A673 (cell line): Measurements from ENCODE around the gene PTGES2. TPM values are rescaled to one million over a fixed set of nuclear protein-coding genes. Genes with fewer than 3 reads are reported as not detected.

Experiments
- BruUV-seq: library from RNA; stranded (reverse); fragments of 400-500 nt; replicated peaks from 2 replicates; lab custom pipeline; 2021; lab: Mats Ljungman, UMichigan
- CTCF ChIA-PET: fragments of 300-600 bp; sonication (Branson Sonifier 250); formaldehyde crosslinking; loops from one replicate; lab custom pipeline; 2022; ENCODE audit warnings: antibody characterized with exemption; lab: Charles Lee
- POLR2A ChIA-PET: fragments of 300-600 bp; sonication (Branson Sonifier 250); formaldehyde crosslinking; loops from one replicate; lab custom pipeline; 2022; ENCODE audit warnings: antibody characterized with exemption; ENCODE audit not compliant: low non-redundant PET; lab: Charles Lee
- DNase-seq: peaks from one replicate; pipeline ENCODE4 v3.0.0-alpha.2; 2015; ENCODE audit warnings: low spot score
- H3K27ac ChIP-seq: fragments of 200-600 bp; sonication (generic); 2 replicates; pipeline ENCODE4 v1.5.1; 2016; ENCODE audit warnings: mixed run types, low read depth, mild to moderate bottlenecking, mixed read lengths, antibody characterized with exemption, low read length; ENCODE audit not compliant: poor library complexity, severe bottlenecking
- H3K27me3 ChIP-seq: fragments of 200-600 bp; sonication (generic); replicated peaks from 2 replicates; pipeline ENCODE4 v1.6.1; 2017; ENCODE audit warnings: mixed run types, low read depth, mild to moderate bottlenecking, mixed read lengths, antibody characterized with exemption, low read length; ENCODE audit not compliant: insufficient read depth, poor library complexity
- H3K36me3 ChIP-seq: fragments of 200-600 bp; sonication (generic); 2 replicates; pipeline ENCODE4 v1.6.1; 2016; ENCODE audit warnings: mixed run types, mild to moderate bottlenecking, mixed read lengths, antibody characterized with exemption, low read length; ENCODE audit not compliant: insufficient read depth, poor library complexity, severe bottlenecking
- H3K4me1 ChIP-seq: fragments of 200-600 bp; sonication (generic); 2 replicates; pipeline ENCODE4 v1.6.1; 2017; ENCODE audit warnings: mixed run types, mild to moderate bottlenecking, mixed read lengths, antibody characterized with exemption, low read length; ENCODE audit not compliant: insufficient read depth, poor library complexity, severe bottlenecking
- H3K4me3 ChIP-seq: fragments of 200-600 bp; sonication (generic); 2 replicates; pipeline ENCODE4 v1.5.1; 2016; ENCODE audit warnings: low read depth, mixed run types, mild to moderate bottlenecking, mixed read lengths, low read length; ENCODE audit not compliant: poor library complexity, severe bottlenecking
- H3K9me3 ChIP-seq: fragments of 200-600 bp; sonication (generic); 2 replicates; pipeline ENCODE4 v1.6.1; 2016; ENCODE audit warnings: mixed run types, low read depth, mild to moderate bottlenecking, mixed read lengths, antibody characterized with exemption, low read length; ENCODE audit not compliant: poor library complexity, severe bottlenecking
- CTCF ChIP-seq: fragments of 300-800, 200-600 bp; sonication (generic); conservative IDR thresholded peaks from 2 replicates; pipeline ENCODE4 v1.5.1; 2017; ENCODE audit warnings: low read depth, mild to moderate bottlenecking, antibody characterized with exemption, low read length, moderate library complexity, mixed read lengths
- EZH2 ChIP-seq: fragments of 200-600 bp; sonication (generic); IDR thresholded peaks from 2 replicates; pipeline ENCODE4 v1.6.1; 2017; ENCODE audit warnings: borderline replicate concordance, low read depth, mild to moderate bottlenecking, mixed read lengths, antibody characterized with exemption, low read length; ENCODE audit not compliant: poor library complexity, severe bottlenecking
- intact Hi-C: fragments of 100-400 bp; cut with micrococcal nuclease; formaldehyde crosslinking; loops from one replicate; pipeline ENCODE4 v1.10.0; 2022; ENCODE audit not compliant: unreplicated experiment
- total RNA-seq: library from RNA; stranded (reverse); gene quantifications from 2 replicates; pipeline ENCODE4 v1.2.3, GENCODE V29; 2021

PTGES2 gene
- total RNA-seq, 1 experiment from 2014 or later = 122 TPM

GRCh38 chr9:128145951-128146351, 18.4 kb upstream of the PTGES2 start:
- no peak for TF ChIP-seq CTCF
- no peak for TF ChIP-seq EZH2
- Histone ChIP-seq H3K4me3 (no peak overlapping the region), H3K4me1 (no peaks in the 10 kb centered on the region), H3K27ac (no peak overlapping the region), H3K9me3 (no peaks in the 10 kb centered on the region), H3K27me3 (no peaks in the 10 kb centered on the region), H3K36me3 (no peaks in the 10 kb centered on the region)
- ChIA-PET CTCF (interaction anchor here (1.0 kb wide), 1 partner anchor 28 kb away, joined by 3 read pairs; no protein-coding TSS in a partner anchor), POLR2A (no interaction called here)
- no TSS peak for BruUV-seq
- DNase-seq = no peak
- intact Hi-C loops = no loop called here

GRCh38 chr9:128145536-128145935, 18.0 kb upstream of the PTGES2 start:
- Histone ChIP-seq H3K27me3 (no peaks in the 10 kb centered on the region), H3K9me3 (no peaks in the 10 kb centered on the region), H3K4me1 (no peaks in the 10 kb centered on the region), H3K27ac (no peak overlapping the region), H3K4me3 (no peak overlapping the region), H3K36me3 (no peaks in the 10 kb centered on the region)
- ChIA-PET CTCF (no interaction called here), POLR2A (no interaction called here)
- no TSS peak for BruUV-seq
- no peak for DNase-seq
- intact Hi-C loops = no loop called here
- TF ChIP-seq CTCF = no peak
- no peak for TF ChIP-seq EZH2

GRCh38 chr9:128144239-128145181, 17.0 kb upstream of the PTGES2 start:
- no TSS peak for BruUV-seq
- DNase-seq = no peak
- Histone ChIP-seq H3K9me3 (no peaks in the 10 kb centered on the region), H3K27ac (no peak overlapping the region), H3K27me3 (no peaks in the 10 kb centered on the region), H3K4me1 (no peaks in the 10 kb centered on the region), H3K36me3 (no peaks in the 10 kb centered on the region), H3K4me3 (no peak overlapping the region)
- CTCF ChIA-PET = no interaction called here
- intact Hi-C loops = no loop called here
- TF ChIP-seq CTCF (no peak), EZH2 (no peak)
- POLR2A ChIA-PET = no interaction called here
